IMR-90 (cell line): ENCODE measurements around the gene PDK1. TPM values are rescaled to one million over a fixed set of nuclear protein-coding genes. Genes with fewer than 3 reads are reported as not detected.

Experiments used
- ATAC-seq: fragments of 200-7000 bp; cut with Tn5 transposase; 2 replicates; pipeline ENCODE4 v1.9.1; 2020; ENCODE audit warnings: low read depth, mild to moderate bottlenecking, moderate library complexity
- BruUV-seq: library from RNA; stranded (reverse); fragments of 400-500 nt; replicated peaks from 2 replicates; lab custom pipeline; 2021; lab: Mats Ljungman, UMichigan
- CTCF ChIA-PET: fragments of 300-600 bp; formaldehyde crosslinking; extraction: SDS; loops from one replicate; lab custom pipeline; 2021; ENCODE audit warnings: antibody characterized with exemption; lab: Yijun Ruan, JAX
- POLR2A ChIA-PET: fragments of 300-600 bp; sonication (Branson Sonifier 250); formaldehyde crosslinking; loops from one replicate; lab custom pipeline; 2022; ENCODE audit warnings: antibody characterized with exemption; ENCODE audit not compliant: unreplicated experiment; lab: Charles Lee
- DNase-seq: peaks from one replicate; pipeline ENCODE4 v3.0.0; 2013
- H2AFZ ChIP-seq: replicated peaks from 2 replicates; pipeline ENCODE3; 2013; ENCODE audit warnings: low read length, mild to moderate bottlenecking; ENCODE audit not compliant: poor library complexity
- H2AK5ac ChIP-seq: 2 replicates; pipeline ENCODE4 v1.6.1; 2013; ENCODE audit warnings: low read depth, low read length, inconsistent platforms
- H2AK9ac ChIP-seq: replicated peaks from 2 replicates; pipeline ENCODE3; 2013; ENCODE audit warnings: mild to moderate bottlenecking, low read depth, low read length, moderate library complexity; ENCODE audit not compliant: poor library complexity
- H2BK120ac ChIP-seq: 2 replicates; pipeline ENCODE4 v1.6.1; 2013; ENCODE audit warnings: low read depth, low read length, inconsistent platforms
- H2BK15ac ChIP-seq: 3 replicates; pipeline ENCODE4 v1.6.1; 2013; ENCODE audit warnings: low read depth, low read length, inconsistent platforms
- H2BK20ac ChIP-seq: 2 replicates; pipeline ENCODE4 v1.6.1; 2013; ENCODE audit warnings: low read depth, mild to moderate bottlenecking, inconsistent platforms, low read length, moderate library complexity
- H2BK5ac ChIP-seq: 2 replicates; pipeline ENCODE4 v1.6.1; 2013; ENCODE audit warnings: mild to moderate bottlenecking, low read depth, low read length, inconsistent platforms; ENCODE audit not compliant: poor library complexity, severe bottlenecking
- H3K14ac ChIP-seq: replicated peaks from 2 replicates; pipeline ENCODE4 v1.6.1; 2013; ENCODE audit warnings: low read depth, low read length, inconsistent platforms
- H3K18ac ChIP-seq: 2 replicates; pipeline ENCODE4 v1.6.1; 2013; ENCODE audit warnings: low read depth, low read length, control low read depth
- H3K23ac ChIP-seq: 2 replicates; pipeline ENCODE4 v1.6.1; 2013; ENCODE audit warnings: low read depth, low read length, inconsistent platforms
- H3K27ac ChIP-seq: 2 replicates; pipeline ENCODE4 v1.5.1; 2013; ENCODE audit warnings: mild to moderate bottlenecking, control low read depth, low read length; ENCODE audit not compliant: insufficient read depth
- H3K27me3 ChIP-seq: 2 replicates; pipeline ENCODE4 v1.6.1; 2013; ENCODE audit warnings: low read length; ENCODE audit not compliant: control insufficient read depth, insufficient read depth
- H3K36me3 ChIP-seq: 2 replicates; pipeline ENCODE4 v1.6.1; 2013; ENCODE audit warnings: low read length, mixed read lengths; ENCODE audit not compliant: control insufficient read depth, insufficient read depth
- H3K4ac ChIP-seq: 2 replicates; pipeline ENCODE4 v1.6.1; 2013; ENCODE audit warnings: low read depth, low read length, inconsistent platforms
- H3K4me1 ChIP-seq: 2 replicates; pipeline ENCODE4 v1.6.1; 2013; ENCODE audit warnings: low read length, mixed read lengths; ENCODE audit not compliant: control insufficient read depth, insufficient read depth
- H3K4me2 ChIP-seq: 2 replicates; pipeline ENCODE4 v1.6.1; 2013; ENCODE audit warnings: low read depth, mild to moderate bottlenecking, control low read depth, low read length, moderate library complexity
- H3K4me3 ChIP-seq: 2 replicates; pipeline ENCODE4 v1.5.1; 2013; ENCODE audit warnings: low read depth, mild to moderate bottlenecking, control low read depth, low read length, moderate library complexity; ENCODE audit not compliant: insufficient read depth
- H3K56ac ChIP-seq: 2 replicates; pipeline ENCODE4 v1.6.1; 2013; ENCODE audit warnings: low read length, inconsistent platforms; ENCODE audit not compliant: insufficient read depth; ENCODE audit errors: extremely low read depth
- H3K79me1 ChIP-seq, 2 experiments: 2 replicates each; pipeline ENCODE4 v1.6.1; 2013; ENCODE audit warnings: low read length in 2 of 2, inconsistent platforms in 1 of 2, low read depth in 1 of 2
- H3K9ac ChIP-seq: 2 replicates; pipeline ENCODE4 v1.6.1; 2013; ENCODE audit warnings: low read depth, low read length, control low read depth
- H3K9me1 ChIP-seq: 2 replicates; pipeline ENCODE4 v1.6.1; 2013; ENCODE audit warnings: low read length, inconsistent platforms; ENCODE audit not compliant: insufficient read depth
- H3K9me3 ChIP-seq: 2 replicates; pipeline ENCODE4 v1.6.1; 2013; ENCODE audit warnings: low read length; ENCODE audit not compliant: control insufficient read depth, insufficient read depth
- H4K20me1 ChIP-seq: 2 replicates; pipeline ENCODE4 v1.6.1; 2013; ENCODE audit warnings: low read length, inconsistent platforms; ENCODE audit not compliant: insufficient read depth
- H4K5ac ChIP-seq: 2 replicates; pipeline ENCODE4 v1.6.1; 2013; ENCODE audit warnings: mild to moderate bottlenecking, low read depth, low read length, control low read depth
- H4K8ac ChIP-seq, 2 experiments: 2 replicates each; pipeline ENCODE4 v1.6.1; 2013; ENCODE audit warnings: low read depth in 2 of 2, low read length in 2 of 2, control low read depth in 1 of 2, inconsistent platforms in 1 of 2
- H4K91ac ChIP-seq: 2 replicates; pipeline ENCODE4 v1.6.1; 2013; ENCODE audit warnings: low read depth, low read length, inconsistent platforms; ENCODE audit not compliant: insufficient read depth
- BHLHE40 ChIP-seq: fragments of 150-350 bp; IDR thresholded peaks from 2 replicates; pipeline ENCODE4 v1.6.1; 2016; ENCODE audit warnings: mild to moderate bottlenecking, low read depth, low read length
- CEBPB ChIP-seq: IDR thresholded peaks from 2 replicates; pipeline ENCODE4 v1.6.1; 2012; ENCODE audit warnings: low read depth, low read length, improper control_type of control experiment
- CHD1 ChIP-seq: IDR thresholded peaks from 2 replicates; pipeline ENCODE4 v1.6.1; 2012; ENCODE audit warnings: low read depth, low read length, improper control_type of control experiment
- ELK1 ChIP-seq: fragments of 150-350 bp; IDR thresholded peaks from 2 replicates; pipeline ENCODE4 v1.6.1; 2016; ENCODE audit warnings: low read depth, mild to moderate bottlenecking, low read length, moderate library complexity, borderline replicate concordance
- FOS ChIP-seq: fragments of 150-350 bp; IDR thresholded peaks from 2 replicates; pipeline ENCODE4 v1.6.1; 2016; ENCODE audit warnings: low read depth, low read length
- MAFK ChIP-seq: IDR thresholded peaks from 2 replicates; pipeline ENCODE4 v1.6.1; 2012; ENCODE audit warnings: low read depth, low read length, improper control_type of control experiment
- MAZ ChIP-seq: IDR thresholded peaks from 2 replicates; pipeline ENCODE4 v1.6.1; 2012; ENCODE audit warnings: low read depth, mild to moderate bottlenecking, low read length, improper control_type of control experiment, moderate library complexity, borderline replicate concordance
- MXI1 ChIP-seq: IDR thresholded peaks from 2 replicates; pipeline ENCODE4 v1.6.1; 2012; ENCODE audit warnings: low read depth, mild to moderate bottlenecking, low read length, moderate library complexity, borderline replicate concordance
- NFE2L2 ChIP-seq: fragments of 150-350 bp; IDR thresholded peaks from 2 replicates; pipeline ENCODE4 v1.6.1; 2016; ENCODE audit warnings: low read depth, mild to moderate bottlenecking, low read length
- POLR2A ChIP-seq: IDR thresholded peaks from 2 replicates; pipeline ENCODE4 v1.6.1; 2012; ENCODE audit warnings: mild to moderate bottlenecking, low read depth, low read length
- RAD21 ChIP-seq: IDR thresholded peaks from 2 replicates; pipeline ENCODE4 v1.6.1; 2012; ENCODE audit warnings: low read length, improper control_type of control experiment
- RCOR1 ChIP-seq: IDR thresholded peaks from 2 replicates; pipeline ENCODE4 v1.6.1; 2012; ENCODE audit warnings: mild to moderate bottlenecking, low read length, improper control_type of control experiment; ENCODE audit not compliant: insufficient replicate concordance
- RFX5 ChIP-seq: IDR thresholded peaks from 2 replicates; pipeline ENCODE4 v1.8.0; 2012; ENCODE audit warnings: low read depth, mild to moderate bottlenecking, low read length, moderate library complexity
- SMC3 ChIP-seq: fragments of 150-350 bp; IDR thresholded peaks from 2 replicates; pipeline ENCODE4 v1.6.1; 2016; ENCODE audit warnings: low read depth, mild to moderate bottlenecking, antibody characterized with exemption, low read length, moderate library complexity
- WGBS, 2 experiments: methylation state at CpG; one replicate each; pipeline versions ENCODE4 v1.1.5 to v1.1.7; 2013; ENCODE audit warnings: missing lambda C conversion rate in 2 of 2; ENCODE audit not compliant: insufficient read length in 1 of 2; ENCODE audit errors: extremely low coverage in 2 of 2; 5-methylcytosine and 5-hydroxymethylcytosine counted together
- dilution Hi-C: fragments of 300-500 bp; cut with HindIII; formaldehyde crosslinking; loops from one replicate; pipeline ENCODE4 v1.14.3; 2018; ENCODE audit warnings: low sequenced_read_pairs; ENCODE audit not compliant: unreplicated experiment
- in situ Hi-C: fragments of 300-500 bp; cut with MboI; formaldehyde crosslinking; loops from 3 replicates; pipeline ENCODE4 v1.14.3; 2019; ENCODE audit warnings: low sequenced_read_pairs, inconsistent platforms, mixed read lengths
- intact Hi-C: fragments of 100-400 bp; cut with micrococcal nuclease; formaldehyde crosslinking; loops from 2 replicates; pipeline ENCODE4 v1.10.0; 2022
- polyA plus RNA-seq, 3 experiments: library from polyadenylated mRNA; depleted of rRNA; stranded (reverse); fragments of >200 nt; gene quantifications; 2 replicates each; pipeline ENCODE4 v1.2.3, GENCODE V29; 2012; ENCODE audit warnings: low replicate concordance in 1 of 3
- total RNA-seq: library from RNA; depleted of rRNA; stranded (reverse); fragments of >200 nt; gene quantifications from 2 replicates; pipeline ENCODE4 v1.2.3, GENCODE V29; 2012
- TF ChIP-seq, protein P1 (sequence below): fragments of 150-350 bp; IDR thresholded peaks from 2 replicates; pipeline ENCODE4 v1.6.1; 2017; ENCODE audit warnings: mild to moderate bottlenecking, antibody characterized with exemption, low read length, low read depth
- TF ChIP-seq, protein P2 (sequence below): conservative IDR thresholded peaks from 2 replicates; pipeline ENCODE4 v1.5.1; 2012; ENCODE audit warnings: mild to moderate bottlenecking, low read depth, low read length, improper control_type of control experiment

PDK1 gene
- total and polyA plus RNA-seq, 2 of the 4 experiments (the other 2 are of a cell fraction), result 38.1 to 85.9 TPM

DNA sequence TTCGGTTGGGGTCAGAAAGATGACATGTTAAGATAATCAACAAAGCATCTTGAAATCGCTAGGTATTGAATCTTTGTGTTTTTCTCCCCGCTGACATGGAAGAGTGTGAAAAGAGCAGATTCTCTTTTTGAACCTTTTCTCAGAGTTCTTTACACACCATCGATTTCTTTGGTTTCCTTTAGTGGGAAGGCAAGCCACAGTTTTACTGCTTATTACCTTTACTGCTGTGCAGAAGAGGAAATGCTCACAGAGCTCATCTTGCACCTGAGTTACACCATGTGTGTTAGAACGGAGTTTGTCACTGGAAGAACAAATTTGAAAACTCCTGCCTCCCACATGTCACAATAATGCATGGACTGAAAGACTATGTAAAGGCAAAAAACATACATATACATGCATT is 45.3 kb upstream of the PDK1 start:
- Histone ChIP-seq H2BK5ac (no peak overlapping the region), H2AFZ (no peak overlapping the region), H3K56ac (no peak overlapping the region), H3K9ac (no peak overlapping the region), H3K4me2 (no peak overlapping the region), H3K9me1 (no peaks in the 10 kb centered on the region), H3K9me3 (peaks cover 21% of the 10 kb centered on the region), H3K36me3 (no peaks in the 10 kb centered on the region; the same call in 1 of the 2 replicates), H4K91ac (no peak overlapping the region), H2AK9ac (no peak overlapping the region), H4K8ac (no peak overlapping the region), H2BK20ac (no peak overlapping the region), H3K23ac (no peak overlapping the region), H3K18ac (no peak overlapping the region), H4K20me1 (no peaks in the 10 kb centered on the region), H3K4me3 (no peak overlapping the region), H3K27me3 (no peaks in the 10 kb centered on the region), H2BK15ac (no peak overlapping the region), H3K14ac (no peak overlapping the region), H3K79me1 (peaks cover 0 to 1% of the 10 kb centered on the region in 2 experiments; a peak in 2 of 4 replicates), H2AK5ac (no peak overlapping the region), H2BK120ac (no peak overlapping the region), H3K4me1 (no peaks in the 10 kb centered on the region), H3K4ac (no peak overlapping the region), H3K27ac (no peak overlapping the region), H4K5ac (no peak overlapping the region)
- dilution Hi-C loops (no loop called here), intact Hi-C loops (no loop called here), in situ Hi-C loops (no loop called here)
- no CpG with 5 or more reads among the region's 5 CpGs for WGBS, 2 experiments
- BruUV-seq, result no TSS peak
- ChIA-PET CTCF (no interaction called here), POLR2A (no interaction called here)
- no peak for DNase-seq
- no peak for TF ChIP-seq RFX5
- TF ChIP-seq FOS, result no peak
- TF ChIP-seq, protein P1, sequence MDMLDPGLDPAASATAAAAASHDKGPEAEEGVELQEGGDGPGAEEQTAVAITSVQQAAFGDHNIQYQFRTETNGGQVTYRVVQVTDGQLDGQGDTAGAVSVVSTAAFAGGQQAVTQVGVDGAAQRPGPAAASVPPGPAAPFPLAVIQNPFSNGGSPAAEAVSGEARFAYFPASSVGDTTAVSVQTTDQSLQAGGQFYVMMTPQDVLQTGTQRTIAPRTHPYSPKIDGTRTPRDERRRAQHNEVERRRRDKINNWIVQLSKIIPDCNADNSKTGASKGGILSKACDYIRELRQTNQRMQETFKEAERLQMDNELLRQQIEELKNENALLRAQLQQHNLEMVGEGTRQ, result no peak
- no peak for TF ChIP-seq BHLHE40
- no peak for TF ChIP-seq MAFK
- no peak for TF ChIP-seq MXI1
- TF ChIP-seq ELK1, result no peak
- TF ChIP-seq RAD21, result no peak
- TF ChIP-seq MAZ, result no peak
- TF ChIP-seq CHD1, result no peak
- TF ChIP-seq SMC3, result no peak
- no peak for TF ChIP-seq RCOR1
- TF ChIP-seq, protein P2, sequence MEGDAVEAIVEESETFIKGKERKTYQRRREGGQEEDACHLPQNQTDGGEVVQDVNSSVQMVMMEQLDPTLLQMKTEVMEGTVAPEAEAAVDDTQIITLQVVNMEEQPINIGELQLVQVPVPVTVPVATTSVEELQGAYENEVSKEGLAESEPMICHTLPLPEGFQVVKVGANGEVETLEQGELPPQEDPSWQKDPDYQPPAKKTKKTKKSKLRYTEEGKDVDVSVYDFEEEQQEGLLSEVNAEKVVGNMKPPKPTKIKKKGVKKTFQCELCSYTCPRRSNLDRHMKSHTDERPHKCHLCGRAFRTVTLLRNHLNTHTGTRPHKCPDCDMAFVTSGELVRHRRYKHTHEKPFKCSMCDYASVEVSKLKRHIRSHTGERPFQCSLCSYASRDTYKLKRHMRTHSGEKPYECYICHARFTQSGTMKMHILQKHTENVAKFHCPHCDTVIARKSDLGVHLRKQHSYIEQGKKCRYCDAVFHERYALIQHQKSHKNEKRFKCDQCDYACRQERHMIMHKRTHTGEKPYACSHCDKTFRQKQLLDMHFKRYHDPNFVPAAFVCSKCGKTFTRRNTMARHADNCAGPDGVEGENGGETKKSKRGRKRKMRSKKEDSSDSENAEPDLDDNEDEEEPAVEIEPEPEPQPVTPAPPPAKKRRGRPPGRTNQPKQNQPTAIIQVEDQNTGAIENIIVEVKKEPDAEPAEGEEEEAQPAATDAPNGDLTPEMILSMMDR, result no peak
- TF ChIP-seq CEBPB, result no peak
- no peak for TF ChIP-seq NFE2L2
- TF ChIP-seq POLR2A, result no peak
- no peak for ATAC-seq
